HG03469 (cell line): ENCODE data around the gene LHFPL3.
A peak's percentile ranks its signal among the peaks of the same experiment; 100 is the strongest.
"Not testable (repeated sequence)": the region's sequence is repeated elsewhere in the genome, so short reads cannot be mapped to it uniquely, and the experiment has no call there.

Experiments
- ATAC-seq: cut with Tn5 transposase; IDR thresholded peaks from one replicate; pipeline ENCODE4 v1.9.1; 2021; ENCODE audit warnings: mild to moderate bottlenecking, moderate library complexity, moderate number of reproducible peaks; ENCODE audit not compliant: unreplicated experiment

LHFPL3 gene

GRCh38 chr7:104886651-104887050 lies 558.2 kb downstream of the LHFPL3 start:
- no peak for ATAC-seq

- ATAC-seq = no peak
These were observed 561.8 kb downstream of the LHFPL3 start for GRCh38 chr7:104890216-104890615.

GRCh38 chr7:104891949-104892348 lies 563.5 kb downstream of the LHFPL3 start:
- ATAC-seq = no peak

GRCh38 chr7:104894314-104894713 lies 565.9 kb downstream of the LHFPL3 start:
- ATAC-seq = no peak

GRCh38 chr7:104894726-104895521 lies 566.5 kb downstream of the LHFPL3 start:
- no peak for ATAC-seq

- no peak for ATAC-seq
These were observed 567.3 kb downstream of the LHFPL3 start for GRCh38 chr7:104895522-104896236.

GRCh38 chr7:104898434-104898833 lies 570.0 kb downstream of the LHFPL3 start:
- ATAC-seq = no peak

- ATAC-seq = no peak
These were observed 572.3 kb downstream of the LHFPL3 start for GRCh38 chr7:104900525-104901239.

GRCh38 chr7:104901240-104901619 lies 572.8 kb downstream of the LHFPL3 start:
- ATAC-seq = no peak

GRCh38 chr7:104902183-104902582 lies 573.8 kb downstream of the LHFPL3 start:
- ATAC-seq = no peak

GRCh38 chr7:104903044-104903443 lies 574.6 kb downstream of the LHFPL3 start:
- ATAC-seq = no peak

- no peak for ATAC-seq
These were observed 575.4 kb downstream of the LHFPL3 start for GRCh38 chr7:104903846-104904245.

- no peak for ATAC-seq
These were observed 577.6 kb downstream of the LHFPL3 start for GRCh38 chr7:104906032-104906431.

GRCh38 chr7:104906556-104906955 lies 578.2 kb downstream of the LHFPL3 start:
- no peak for ATAC-seq

- ATAC-seq = no peak
These were observed 580.2 kb downstream of the LHFPL3 start for GRCh38 chr7:104908636-104909035.

- ATAC-seq = no peak
These were observed 580.7 kb downstream of the LHFPL3 start for GRCh38 chr7:104909096-104909495.

GRCh38 chr7:104914421-104914820 lies 586.0 kb downstream of the LHFPL3 start:
- no peak for ATAC-seq

- no peak for ATAC-seq
These were observed 593.2 kb downstream of the LHFPL3 start for GRCh38 chr7:104921596-104921995.

- no peak for ATAC-seq
These were observed 594.0 kb downstream of the LHFPL3 start for GRCh38 chr7:104922182-104923009.

GRCh38 chr7:104923010-104923421 lies 594.6 kb downstream of the LHFPL3 start:
- ATAC-seq = peak; percentile 94

GRCh38 chr7:104926189-104926588 lies 597.8 kb downstream of the LHFPL3 start:
- ATAC-seq = not testable (repeated sequence)
